ENCODE data around the gene MAPKAPK5. TPM values are rescaled to one million over a fixed set of nuclear protein-coding genes. Genes with fewer than 3 reads are reported as not detected.

The MAPKAPK5 gene
- total RNA-seq, 1 donor from 2014 or later = 30.1 TPM

DNA sequence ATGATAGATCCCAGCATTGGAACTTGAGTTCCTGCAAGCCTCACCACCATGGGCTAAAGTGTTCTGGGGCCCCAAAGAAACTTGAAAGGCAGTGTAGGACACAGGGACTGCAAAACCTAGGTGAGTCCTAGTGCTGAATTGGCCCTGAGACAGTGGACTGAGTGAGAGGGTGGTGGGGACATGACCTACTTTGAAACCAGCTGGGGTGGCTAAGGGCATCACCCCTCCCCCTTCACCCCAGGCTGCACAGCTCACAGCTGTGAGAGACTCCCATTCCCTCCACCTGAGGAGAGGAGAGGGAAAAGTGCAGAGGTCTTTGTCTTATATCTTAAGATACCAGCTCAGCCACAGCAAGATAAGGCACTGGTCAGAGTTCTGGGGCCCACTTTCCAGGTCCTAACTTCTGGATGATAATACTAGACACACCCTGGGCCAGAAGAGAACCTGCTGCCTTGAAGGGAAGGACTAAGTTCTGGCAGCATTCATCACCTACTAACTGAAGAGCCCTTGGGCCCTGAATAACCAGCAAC lies 62.5 kb downstream of the MAPKAPK5 start:
- Mint-ChIP-seq H3K4me1 (ENCODE audit: low read depth) (no peaks in the 10 kb centered on the region), H3K9me3 (ENCODE audit: low read depth) (peaks cover 26% of the 10 kb centered on the region), H3K27me3 (ENCODE audit: low read depth) (no peaks in the 10 kb centered on the region), H3K27ac (ENCODE audit: unreplicated experiment) (no peak overlapping the region), H3K36me3 (ENCODE audit: low read depth) (peaks cover 15% of the 10 kb centered on the region), H3K4me3 (ENCODE audit: unreplicated experiment) (no peak overlapping the region)
- DNase-seq (ENCODE audit: low spot score) = no peak
- TF ChIP-seq, protein P1, sequence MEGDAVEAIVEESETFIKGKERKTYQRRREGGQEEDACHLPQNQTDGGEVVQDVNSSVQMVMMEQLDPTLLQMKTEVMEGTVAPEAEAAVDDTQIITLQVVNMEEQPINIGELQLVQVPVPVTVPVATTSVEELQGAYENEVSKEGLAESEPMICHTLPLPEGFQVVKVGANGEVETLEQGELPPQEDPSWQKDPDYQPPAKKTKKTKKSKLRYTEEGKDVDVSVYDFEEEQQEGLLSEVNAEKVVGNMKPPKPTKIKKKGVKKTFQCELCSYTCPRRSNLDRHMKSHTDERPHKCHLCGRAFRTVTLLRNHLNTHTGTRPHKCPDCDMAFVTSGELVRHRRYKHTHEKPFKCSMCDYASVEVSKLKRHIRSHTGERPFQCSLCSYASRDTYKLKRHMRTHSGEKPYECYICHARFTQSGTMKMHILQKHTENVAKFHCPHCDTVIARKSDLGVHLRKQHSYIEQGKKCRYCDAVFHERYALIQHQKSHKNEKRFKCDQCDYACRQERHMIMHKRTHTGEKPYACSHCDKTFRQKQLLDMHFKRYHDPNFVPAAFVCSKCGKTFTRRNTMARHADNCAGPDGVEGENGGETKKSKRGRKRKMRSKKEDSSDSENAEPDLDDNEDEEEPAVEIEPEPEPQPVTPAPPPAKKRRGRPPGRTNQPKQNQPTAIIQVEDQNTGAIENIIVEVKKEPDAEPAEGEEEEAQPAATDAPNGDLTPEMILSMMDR (IDR thresholded peaks at IDR 0.05) = no peak

GRCh38 chr12:111905502-111905901 lies 63.5 kb downstream of the MAPKAPK5 start:
- DNase-seq (ENCODE audit: low spot score) = no peak
- no peak overlapping the region for H3K4me3 Mint-ChIP-seq (ENCODE audit: unreplicated experiment)
- no peaks in the 10 kb centered on the region for H3K4me1 Mint-ChIP-seq (ENCODE audit: low read depth)
- TF ChIP-seq, protein P1 (IDR thresholded peaks at IDR 0.05) = no peak
- peaks cover 12% of the 10 kb centered on the region for H3K36me3 Mint-ChIP-seq (ENCODE audit: low read depth)
- H3K27ac Mint-ChIP-seq (ENCODE audit: unreplicated experiment) = no peak overlapping the region
- H3K9me3 Mint-ChIP-seq (ENCODE audit: low read depth) = peaks cover 32% of the 10 kb centered on the region
- H3K27me3 Mint-ChIP-seq (ENCODE audit: low read depth) = no peaks in the 10 kb centered on the region

- H3K36me3 Mint-ChIP-seq (ENCODE audit: low read depth) = peaks cover 12% of the 10 kb centered on the region
- H3K27me3 Mint-ChIP-seq (ENCODE audit: low read depth) = no peaks in the 10 kb centered on the region
- no peak overlapping the region for H3K4me3 Mint-ChIP-seq (ENCODE audit: unreplicated experiment)
- H3K4me1 Mint-ChIP-seq (ENCODE audit: low read depth) = no peaks in the 10 kb centered on the region
- H3K27ac Mint-ChIP-seq (ENCODE audit: unreplicated experiment) = no peak overlapping the region
- no peak for DNase-seq (ENCODE audit: low spot score)
- H3K9me3 Mint-ChIP-seq (ENCODE audit: low read depth) = peaks cover 36% of the 10 kb centered on the region
- TF ChIP-seq, protein P1 (IDR thresholded peaks at IDR 0.05) = no peak
Observed at GRCh38 chr12:111907740-111908139, 65.7 kb downstream of the MAPKAPK5 start.

GRCh38 chr12:111925171-111925570 lies 83.1 kb downstream of the MAPKAPK5 start:
- TF ChIP-seq, protein P1 (IDR thresholded peaks at IDR 0.05) = no peak
- Mint-ChIP-seq H3K9me3 (ENCODE audit: low read depth) (no peaks in the 10 kb centered on the region), H3K4me1 (ENCODE audit: low read depth) (no peaks in the 10 kb centered on the region), H3K4me3 (ENCODE audit: unreplicated experiment) (no peak overlapping the region), H3K27me3 (ENCODE audit: low read depth) (no peaks in the 10 kb centered on the region), H3K36me3 (ENCODE audit: low read depth) (no peaks in the 10 kb centered on the region), H3K27ac (ENCODE audit: unreplicated experiment) (no peak overlapping the region)
- DNase-seq (ENCODE audit: low spot score) = no peak

- no peak overlapping the region for H3K4me3 Mint-ChIP-seq (ENCODE audit: unreplicated experiment)
- TF ChIP-seq, protein P1 (IDR thresholded peaks at IDR 0.05) = no peak
- no peak overlapping the region for H3K27ac Mint-ChIP-seq (ENCODE audit: unreplicated experiment)
- H3K4me1 Mint-ChIP-seq (ENCODE audit: low read depth) = no peaks in the 10 kb centered on the region
- H3K9me3 Mint-ChIP-seq (ENCODE audit: low read depth) = no peaks in the 10 kb centered on the region
- DNase-seq (ENCODE audit: low spot score) = no peak
- H3K27me3 Mint-ChIP-seq (ENCODE audit: low read depth) = no peaks in the 10 kb centered on the region
- H3K36me3 Mint-ChIP-seq (ENCODE audit: low read depth) = no peaks in the 10 kb centered on the region
Observed at GRCh38 chr12:111926631-111927030, 84.6 kb downstream of the MAPKAPK5 start.
